HepG2 (cell line): ENCODE results near the gene RAB43. TPM values are rescaled to one million over a fixed set of nuclear protein-coding genes. Genes with fewer than 3 reads are reported as not detected.

Source experiments
- ETV6 ChIP-seq: sonication (generic); formaldehyde crosslinking; conservative IDR thresholded peaks from 2 replicates; pipeline ENCODE4 v1.4.0; 2020; ENCODE audit warnings: missing genetic modification reagents
- HNRNPL ChIP-seq: fragments of 200-400 bp; formaldehyde crosslinking; IDR thresholded peaks from 2 replicates; pipeline ENCODE4 v1.6.1; 2017; ENCODE audit warnings: mild to moderate bottlenecking, low read depth, low read length
- MTA1 ChIP-seq: sonication (generic); formaldehyde crosslinking; IDR thresholded peaks from 2 replicates; pipeline ENCODE4 v1.4.0; 2020; ENCODE audit warnings: missing genetic modification reagents, mild to moderate bottlenecking, borderline replicate concordance
- MXD4 ChIP-seq: IDR thresholded peaks from 2 replicates; pipeline ENCODE4 v1.6.1; 2016; ENCODE audit warnings: mild to moderate bottlenecking, missing biosample characterization, missing genetic modification reagents
- NAIF1 ChIP-seq: sonication (generic); formaldehyde crosslinking; IDR thresholded peaks from 2 replicates; pipeline ENCODE4 v1.5.0; 2020; ENCODE audit warnings: mild to moderate bottlenecking, missing genetic modification reagents, borderline replicate concordance
- NR3C1 ChIP-seq: sonication (generic); formaldehyde crosslinking; IDR thresholded peaks from 2 replicates; pipeline ENCODE4 v1.4.0; 2020; ENCODE audit warnings: missing genetic modification reagents
- PHF21A ChIP-seq: sonication (generic); formaldehyde crosslinking; IDR thresholded peaks from 2 replicates; pipeline ENCODE4 v1.5.0; 2020; ENCODE audit warnings: mild to moderate bottlenecking, missing genetic modification reagents
- POLR2A ChIP-seq, 2 experiments: IDR thresholded peaks; 2 replicates each; pipeline ENCODE4 v1.6.1; 2011; ENCODE audit warnings: low read depth in 2 of 2, low read length in 2 of 2, mild to moderate bottlenecking in 1 of 2, moderate library complexity in 1 of 2; ENCODE audit not compliant: insufficient read depth in 1 of 2
- PRMT3 ChIP-seq: sonication (generic); formaldehyde crosslinking; IDR thresholded peaks from 2 replicates; pipeline ENCODE4 v1.8.1; 2022; ENCODE audit warnings: low read depth, mild to moderate bottlenecking, moderate library complexity, missing genetic modification reagents, borderline replicate concordance
- PRPF4 ChIP-seq: fragments of 200-400 bp; formaldehyde crosslinking; IDR thresholded peaks from 2 replicates; pipeline ENCODE4 v1.6.1; 2016; ENCODE audit warnings: low read length, low read depth; ENCODE audit not compliant: poor library complexity, severe bottlenecking
- RFXAP ChIP-seq: sonication (generic); formaldehyde crosslinking; IDR thresholded peaks from 2 replicates; pipeline ENCODE4 v1.4.0; 2020; ENCODE audit warnings: missing genetic modification reagents, borderline replicate concordance
- SALL2 ChIP-seq: sonication (generic); formaldehyde crosslinking; IDR thresholded peaks from 2 replicates; pipeline ENCODE4 v1.8.1; 2023; ENCODE audit warnings: mild to moderate bottlenecking, missing genetic modification reagents, inconsistent platforms
- TFDP2 ChIP-seq: sonication (generic); formaldehyde crosslinking; IDR thresholded peaks from 2 replicates; pipeline ENCODE4 v1.4.0; 2020; ENCODE audit warnings: missing genetic modification reagents
- TGIF2 ChIP-seq: IDR thresholded peaks from 2 replicates; pipeline ENCODE4 v1.6.1; 2016; ENCODE audit warnings: control low read depth, missing compliant biosample characterization
- TRIM24 ChIP-seq: sonication (generic); formaldehyde crosslinking; IDR thresholded peaks from 2 replicates; pipeline ENCODE4 v1.8.0; 2022; ENCODE audit warnings: mild to moderate bottlenecking, missing genetic modification reagents
- ZFY ChIP-seq: sonication (generic); formaldehyde crosslinking; IDR thresholded peaks from 2 replicates; pipeline ENCODE4 v1.4.0; 2020; ENCODE audit warnings: missing genetic modification reagents
- ZNF124 ChIP-seq: sonication (generic); formaldehyde crosslinking; IDR thresholded peaks from 2 replicates; pipeline ENCODE4 v1.4.0; 2020; ENCODE audit warnings: missing genetic modification reagents
- ZNF232 ChIP-seq: sonication (generic); formaldehyde crosslinking; IDR thresholded peaks from 2 replicates; pipeline ENCODE4 v1.4.0; 2020; ENCODE audit warnings: missing genetic modification reagents, borderline replicate concordance
- ZNF432 ChIP-seq: sonication (generic); formaldehyde crosslinking; IDR thresholded peaks from 2 replicates; pipeline ENCODE4 v1.5.0; 2020; ENCODE audit warnings: missing genetic modification reagents, mild to moderate bottlenecking, borderline replicate concordance
- ZNF652 ChIP-seq: IDR thresholded peaks from 2 replicates; pipeline ENCODE4 v1.6.1; 2016; ENCODE audit warnings: low read depth, borderline replicate concordance
- polyA plus RNA-seq, 8 experiments: library from polyadenylated mRNA; depleted of rRNA in 3 of 8; stranded (reverse) in 7 of 8; unstranded in 1 of 8; fragments of >200 nt; fragmentation: Illumina TruSeq in 4 of 8; extraction: Trizol in 4 of 8; gene quantifications; 2 replicates each; pipeline versions ENCODE4 v1.2.1 to v1.2.3, GENCODE V29; 2011 to 2016; ENCODE audit warnings: low read depth in 4 of 8, missing spikeins in 1 of 8, mixed read lengths in 1 of 8; ENCODE audit not compliant: insufficient read depth in 1 of 8
- total RNA-seq, 5 experiments: library from RNA; depleted of rRNA; stranded (reverse); fragments of >200 nt; fragmentation: Illumina TruSeq; extraction: Trizol; gene quantifications; 2 replicates each; pipeline ENCODE4 v1.2.3, GENCODE V29; 2016; ENCODE audit warnings: low read depth in 1 of 5
- TF ChIP-seq, protein P1 (sequence below): sonication (generic); formaldehyde crosslinking; IDR thresholded peaks from 2 replicates; pipeline ENCODE4 v1.4.0; 2020; ENCODE audit warnings: mild to moderate bottlenecking, missing genetic modification reagents, borderline replicate concordance

Gene RAB43
- total and polyA plus RNA-seq, 2 of the 13 experiments (the other 11 are each of a cell fraction or from before 2014, with no cell fraction given) = 11.8 to 18.4 TPM

GRCh38 chr3:129119365-129120100 lies 2.1 kb downstream of the RAB43 start (continued):
- no peak for TF ChIP-seq ZNF432 (CRISPR knock-in tag)
- TF ChIP-seq, protein P1, sequence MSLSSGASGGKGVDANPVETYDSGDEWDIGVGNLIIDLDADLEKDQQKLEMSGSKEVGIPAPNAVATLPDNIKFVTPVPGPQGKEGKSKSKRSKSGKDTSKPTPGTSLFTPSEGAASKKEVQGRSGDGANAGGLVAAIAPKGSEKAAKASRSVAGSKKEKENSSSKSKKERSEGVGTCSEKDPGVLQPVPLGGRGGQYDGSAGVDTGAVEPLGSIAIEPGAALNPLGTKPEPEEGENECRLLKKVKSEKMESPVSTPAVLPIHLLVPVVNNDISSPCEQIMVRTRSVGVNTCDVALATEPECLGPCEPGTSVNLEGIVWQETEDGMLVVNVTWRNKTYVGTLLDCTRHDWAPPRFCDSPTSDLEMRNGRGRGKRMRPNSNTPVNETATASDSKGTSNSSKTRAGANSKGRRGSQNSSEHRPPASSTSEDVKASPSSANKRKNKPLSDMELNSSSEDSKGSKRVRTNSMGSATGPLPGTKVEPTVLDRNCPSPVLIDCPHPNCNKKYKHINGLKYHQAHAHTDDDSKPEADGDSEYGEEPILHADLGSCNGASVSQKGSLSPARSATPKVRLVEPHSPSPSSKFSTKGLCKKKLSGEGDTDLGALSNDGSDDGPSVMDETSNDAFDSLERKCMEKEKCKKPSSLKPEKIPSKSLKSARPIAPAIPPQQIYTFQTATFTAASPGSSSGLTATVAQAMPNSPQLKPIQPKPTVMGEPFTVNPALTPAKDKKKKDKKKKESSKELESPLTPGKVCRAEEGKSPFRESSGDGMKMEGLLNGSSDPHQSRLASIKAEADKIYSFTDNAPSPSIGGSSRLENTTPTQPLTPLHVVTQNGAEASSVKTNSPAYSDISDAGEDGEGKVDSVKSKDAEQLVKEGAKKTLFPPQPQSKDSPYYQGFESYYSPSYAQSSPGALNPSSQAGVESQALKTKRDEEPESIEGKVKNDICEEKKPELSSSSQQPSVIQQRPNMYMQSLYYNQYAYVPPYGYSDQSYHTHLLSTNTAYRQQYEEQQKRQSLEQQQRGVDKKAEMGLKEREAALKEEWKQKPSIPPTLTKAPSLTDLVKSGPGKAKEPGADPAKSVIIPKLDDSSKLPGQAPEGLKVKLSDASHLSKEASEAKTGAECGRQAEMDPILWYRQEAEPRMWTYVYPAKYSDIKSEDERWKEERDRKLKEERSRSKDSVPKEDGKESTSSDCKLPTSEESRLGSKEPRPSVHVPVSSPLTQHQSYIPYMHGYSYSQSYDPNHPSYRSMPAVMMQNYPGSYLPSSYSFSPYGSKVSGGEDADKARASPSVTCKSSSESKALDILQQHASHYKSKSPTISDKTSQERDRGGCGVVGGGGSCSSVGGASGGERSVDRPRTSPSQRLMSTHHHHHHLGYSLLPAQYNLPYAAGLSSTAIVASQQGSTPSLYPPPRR (CRISPR knock-in tag) = peak; percentile 87; the same call in 1 of the 2 replicates
- peak; percentile 95 for TF ChIP-seq PHF21A (CRISPR knock-in tag)
- TF ChIP-seq ZNF124 = peak; percentile 90
- TF ChIP-seq HNRNPL = 0 out of 2 replicates have a peak, but pooled peaks have one; percentile 43
- 0 out of 2 replicates have a peak, but pooled peaks have one; percentile 36 for TF ChIP-seq SALL2
- TF ChIP-seq NAIF1 = 0 out of 2 replicates have a peak, but pooled peaks have one; percentile 23
- 0 out of 2 replicates have a peak, but pooled peaks have one; percentile 41 for TF ChIP-seq RFXAP (CRISPR knock-in tag)
- TF ChIP-seq ZFY = peak; percentile 49; the same call in 1 of the 2 replicates
- TF ChIP-seq ZNF232 (CRISPR knock-in tag) = 0 out of 2 replicates have a peak, but pooled peaks have one; percentile 13
- TF ChIP-seq NR3C1 (CRISPR knock-in tag) = no peak
- peak; percentile 44; the same call in 1 of the 2 replicates for TF ChIP-seq ZNF652 (CRISPR knock-in tag)
- TF ChIP-seq TFDP2 = no peak
- TF ChIP-seq TRIM24 (CRISPR knock-in tag) = peak; percentile 55; the same call in 1 of the 2 replicates
- peak; percentile 70 to 76 for TF ChIP-seq POLR2A (IDR thresholded peaks at IDR 0.05; ENCODE audit: insufficient read depth in 1 of 2, low read depth in 2 of 2, low read length in 2 of 2)
- TF ChIP-seq TGIF2 (CRISPR knock-in tag) = peak; percentile 89
- TF ChIP-seq PRPF4 = no peak
- TF ChIP-seq MXD4 (CRISPR knock-in tag) = peak; percentile 81
- 0 out of 2 replicates have a peak, but pooled peaks have one; percentile 57 for TF ChIP-seq ETV6 (CRISPR knock-in tag)
- TF ChIP-seq PRMT3 (CRISPR knock-in tag) = no peak
- TF ChIP-seq MTA1 (CRISPR knock-in tag) = peak; percentile 73
